Upper lobe of left lung (tissue), 4 donors: ENCODE results near the gene HPRT1.

Experiments used
- CTCF ChIP-seq, 6 experiments: fragments of 450-650 bp in 4 of 6; fragments of 200-600 bp in 2 of 6; sonication (generic) in 2 of 6; IDR thresholded peaks; one replicate each; pipeline ENCODE4 v1.5.1; 2016 to 2019; ENCODE audit warnings: antibody characterized with exemption in 6 of 6
- EP300 ChIP-seq, 4 donors: sonication (generic); formaldehyde crosslinking; IDR thresholded peaks; one replicate each; pipeline ENCODE4 v1.5.1; 2017; ENCODE audit warnings: antibody characterized with exemption in 4 of 4, control low read depth in 2 of 4
- POLR2A ChIP-seq, 4 donors: fragments of 450-650 bp; IDR thresholded peaks; one replicate each; pipeline ENCODE4 v1.5.1; 2016 to 2017; ENCODE audit warnings: antibody characterized with exemption in 4 of 4, mild to moderate bottlenecking in 2 of 4
- POLR2AphosphoS5 ChIP-seq, 2 donors: sonication (generic); formaldehyde crosslinking; IDR thresholded peaks; one replicate each; pipeline ENCODE4 v1.5.1; 2017; ENCODE audit warnings: antibody characterized with exemption in 2 of 2

- TF ChIP-seq CTCF (IDR thresholded peaks at IDR 0.05) (no peak), POLR2A (IDR thresholded peaks at IDR 0.05) (no peak), POLR2AphosphoS5 (IDR thresholded peaks at IDR 0.05) (no peak), EP300 (IDR thresholded peaks at IDR 0.05) (no peak)
These were observed 36.4 kb upstream of the HPRT1 start for GRCh38 chrX:134423606-134424005.
